Heart left ventricle (tissue), 16 donors: ENCODE data around the gene PEX7. TPM values are rescaled to one million over a fixed set of nuclear protein-coding genes. Genes with fewer than 3 reads are reported as not detected.
"Not testable (repeated sequence)": the region's sequence is repeated elsewhere in the genome, so short reads cannot be mapped to it uniquely, and the experiment has no call there.

ENCODE experiments used
- ATAC-seq, 4 donors: fragments of 200-7000 bp; cut with Tn5 transposase; one replicate each; pipeline ENCODE4 v1.9.1; 2020 to 2022; ENCODE audit warnings: moderate library complexity in 4 of 4, mild to moderate bottlenecking in 3 of 4, moderate number of reproducible peaks in 1 of 4
- DNase-seq, 5 donors: peaks; one replicate each; pipeline ENCODE4 v3.0.0-alpha.2; 2020
- H3K27ac ChIP-seq, 12 donors: fragments of 200-600 bp; sonication (generic) in 4 of 12; one replicate each; pipeline versions ENCODE4 v1.5.0 to v1.8.0; 2016 to 2022; ENCODE audit warnings: mild to moderate bottlenecking in 2 of 12
- H3K27me3 ChIP-seq, 9 donors: fragments of 200-600 bp; sonication (generic) in 2 of 9; one replicate each; pipeline versions ENCODE4 v1.5.1 to v1.8.0; 2016 to 2022; ENCODE audit warnings: mild to moderate bottlenecking in 3 of 9
- H3K36me3 ChIP-seq, 9 donors: fragments of 200-600 bp; sonication (generic) in 2 of 9; one replicate each; pipeline versions ENCODE4 v1.5.0 to v1.8.0; 2018 to 2022; ENCODE audit warnings: mild to moderate bottlenecking in 2 of 9
- H3K4me1 ChIP-seq, 12 donors: fragments of 200-600 bp; sonication (generic) in 4 of 12; one replicate each; pipeline versions ENCODE4 v1.5.0 to v1.8.0; 2016 to 2022; ENCODE audit warnings: mild to moderate bottlenecking in 3 of 12
- H3K4me3 ChIP-seq, 12 donors: fragments of 200-600 bp; sonication (generic) in 4 of 12; one replicate each; pipeline versions ENCODE4 v1.5.0 to v1.8.0; 2017 to 2022; ENCODE audit warnings: mild to moderate bottlenecking in 9 of 12, moderate library complexity in 4 of 12
- H3K9me3 ChIP-seq, 12 donors: fragments of 200-600 bp; sonication (generic) in 4 of 12; one replicate each; pipeline versions ENCODE4 v1.5.0 to v1.8.0; 2016 to 2022; ENCODE audit warnings: mild to moderate bottlenecking in 1 of 12
- POLR2A ChIP-seq, 2 donors: fragments of 450-650 bp; IDR thresholded peaks; one replicate each; pipeline ENCODE4 v1.6.1; 2017; ENCODE audit warnings: antibody characterized with exemption in 2 of 2, mild to moderate bottlenecking in 2 of 2, moderate library complexity in 2 of 2
- WGBS, 4 donors: extraction: QIAGEN DNeasy Blood & Tissue Kit in 2 of 4; methylation state at CpG; one replicate each; pipeline versions ENCODE4 v1.1.5 to v1.1.7; 2013 to 2018; 5-methylcytosine and 5-hydroxymethylcytosine counted together
- intact Hi-C, 10 donors: fragments of 100-400 bp; cut with DNase I; formaldehyde crosslinking; loops; one replicate each; pipeline versions ENCODE4 v1.11.1 to v1.14.2; 2022
- polyA plus RNA-seq, 2 donors: library from polyadenylated mRNA; stranded (reverse); fragments of 200-250 nt; gene quantifications; one replicate each; pipeline ENCODE4 v1.2.3, GENCODE V29; 2013
- total RNA-seq, 9 donors: library from RNA; depleted of rRNA in 2 of 9; stranded (reverse); fragments of >200 nt in 2 of 9; fragmentation: NEBNext Ultra II Directional in 3 of 9; extraction: Animal tissue kit (Norgen Biotek cat#: 25700) in 3 of 9; gene quantifications; one replicate each; pipeline versions ENCODE4 v1.1.0 to v1.2.4, GENCODE V29; 2016 to 2023
- TF ChIP-seq, protein P1 (sequence below), 12 donors: fragments of 200-600 bp; sonication (generic) in 4 of 12; IDR thresholded peaks; one replicate each; pipeline versions ENCODE4 v1.5.0 to v1.8.0; 2018 to 2022; ENCODE audit warnings: antibody characterized with exemption in 12 of 12, mild to moderate bottlenecking in 5 of 12
- donor health status: ischemic (EF 13 %, LVEDD 7.1; RV severe dilation, severe dysfunction).
- donor health status: healthy with polysubstance abuse.
- donor health status: DM: no; HTN: yes; CAD: no.
- donor health status: DM: no; HTN: no; CAD: no.
- donor health status: ischemic (EF 25% LVEDD 6.9; RV normal size, moderate dysfunction).
- donor health status: ischemic (EF 25% LVEDD 5.7; RV mildly dilated, moderate dysfunction).
- donor health status: healthy.
- donor health status: DM: yes; HTN: yes; CAD: no.
- donor health status: ischemic (EF 35%, LVEDD 5.7; RV mildly dilated, moderate dysfunction).
- donor health status: nonischemic (EF 11% LVEDD 7.7; RV severe dilation, severe dysfunction).
- donor health status: DM: yes; HTN: yes; CAD: no.
- donor health status: PGD.
- donor health status: ischemic (EF 29% LVEDD 5.4; RV normal size, mild dysfunction).
- donor health status: nonischemic (EF 23%, LVEDD 6.1; RV moderate dilation, normal function).

The PEX7 gene
- total and polyA plus RNA-seq, 11 donors = 4.7 to 22.1 (median 15.5) TPM

GRCh38 chr6:136866872-136867416 is 44.6 kb downstream of the PEX7 start:
- intact Hi-C loops = no loop called here
- ATAC-seq (no peak), DNase-seq (no peak)
- H3K27ac ChIP-seq = no peak overlapping the region
- H3K27me3 ChIP-seq = no peaks in the 10 kb centered on the region
- H3K36me3 ChIP-seq = peaks cover 0 to 26% (median 5%) of the 10 kb centered on the region in 9 donors
- H3K4me1 ChIP-seq = peaks cover 0 to 3% (median 0%) of the 10 kb centered on the region in 12 donors
- no peak for TF ChIP-seq POLR2A (IDR thresholded peaks at IDR 0.05)
- TF ChIP-seq, protein P1, sequence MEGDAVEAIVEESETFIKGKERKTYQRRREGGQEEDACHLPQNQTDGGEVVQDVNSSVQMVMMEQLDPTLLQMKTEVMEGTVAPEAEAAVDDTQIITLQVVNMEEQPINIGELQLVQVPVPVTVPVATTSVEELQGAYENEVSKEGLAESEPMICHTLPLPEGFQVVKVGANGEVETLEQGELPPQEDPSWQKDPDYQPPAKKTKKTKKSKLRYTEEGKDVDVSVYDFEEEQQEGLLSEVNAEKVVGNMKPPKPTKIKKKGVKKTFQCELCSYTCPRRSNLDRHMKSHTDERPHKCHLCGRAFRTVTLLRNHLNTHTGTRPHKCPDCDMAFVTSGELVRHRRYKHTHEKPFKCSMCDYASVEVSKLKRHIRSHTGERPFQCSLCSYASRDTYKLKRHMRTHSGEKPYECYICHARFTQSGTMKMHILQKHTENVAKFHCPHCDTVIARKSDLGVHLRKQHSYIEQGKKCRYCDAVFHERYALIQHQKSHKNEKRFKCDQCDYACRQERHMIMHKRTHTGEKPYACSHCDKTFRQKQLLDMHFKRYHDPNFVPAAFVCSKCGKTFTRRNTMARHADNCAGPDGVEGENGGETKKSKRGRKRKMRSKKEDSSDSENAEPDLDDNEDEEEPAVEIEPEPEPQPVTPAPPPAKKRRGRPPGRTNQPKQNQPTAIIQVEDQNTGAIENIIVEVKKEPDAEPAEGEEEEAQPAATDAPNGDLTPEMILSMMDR (IDR thresholded peaks at IDR 0.05) = no peak
- WGBS, 4 donors = 80 to 85% (median 85%) methylated on average over 4 of the region's 4 CpGs
- peaks cover 0 to 5% (median 0%) of the 10 kb centered on the region in 12 donors for H3K9me3 ChIP-seq
- no peak overlapping the region for H3K4me3 ChIP-seq

- Histone ChIP-seq H3K4me1 (peaks cover 0 to 3% (median 0%) of the 10 kb centered on the region in 12 donors), H3K9me3 (peaks cover 0 to 30% (median 17%) of the 10 kb centered on the region in 12 donors), H3K27ac (no peak overlapping the region), H3K36me3 (peaks cover 0 to 41% (median 17%) of the 10 kb centered on the region in 9 donors), H3K27me3 (no peaks in the 10 kb centered on the region), H3K4me3 (no peak overlapping the region)
- TF ChIP-seq POLR2A (IDR thresholded peaks at IDR 0.05) = no peak
- TF ChIP-seq, protein P1 (IDR thresholded peaks at IDR 0.05) = no peak
- no peak for DNase-seq
- 88 to 92% (median 90%) methylated on average over 2 of the region's 2 CpGs for WGBS, 4 donors
- intact Hi-C loops = no loop called here
- no peak for ATAC-seq
These were observed 47.1 kb downstream of the PEX7 start for GRCh38 chr6:136869451-136869850.

- H3K9me3 ChIP-seq = peaks cover 0 to 64% (median 19%) of the 10 kb centered on the region in 12 donors
- TF ChIP-seq, protein P1 (IDR thresholded peaks at IDR 0.05) = no peak
- no peak for TF ChIP-seq POLR2A (IDR thresholded peaks at IDR 0.05)
- H3K27ac ChIP-seq = no peak overlapping the region
- H3K4me3 ChIP-seq = no peak overlapping the region
- peaks cover 0 to 47% (median 18%) of the 10 kb centered on the region in 9 donors for H3K36me3 ChIP-seq
- no peak for DNase-seq
- no peaks in the 10 kb centered on the region for H3K4me1 ChIP-seq
- H3K27me3 ChIP-seq = no peaks in the 10 kb centered on the region
- intact Hi-C loops = no loop called here
- WGBS, 4 donors = 83 to 97% (median 96%) methylated on average over 3 of the region's 3 CpGs
- ATAC-seq = no peak
These were observed 51.4 kb downstream of the PEX7 start for GRCh38 chr6:136873748-136874147.

- H3K27ac ChIP-seq, ATAC-seq, intact Hi-C loops, H3K4me1 ChIP-seq, H3K27me3 ChIP-seq, DNase-seq, H3K4me3 ChIP-seq: not testable (repeated sequence)
- WGBS, 4 donors = 97 to 100% (median 98%) methylated on average over 4 of the region's 4 CpGs
- peaks cover 0 to 64% (median 19%) of the 10 kb centered on the region in 12 donors for H3K9me3 ChIP-seq
- H3K36me3 ChIP-seq = peaks cover 0 to 35% (median 10%) of the 10 kb centered on the region in 9 donors
These were observed 54.1 kb downstream of the PEX7 start for GRCh38 chr6:136876469-136876868.
